ENCODE data around the gene DHX16. TPM values are rescaled to one million over a fixed set of nuclear protein-coding genes. Genes with fewer than 3 reads are reported as not detected.

The DHX16 gene
- polyA plus RNA-seq, 3 donors = 43.5 to 46.2 (median 45.6) TPM

DNA sequence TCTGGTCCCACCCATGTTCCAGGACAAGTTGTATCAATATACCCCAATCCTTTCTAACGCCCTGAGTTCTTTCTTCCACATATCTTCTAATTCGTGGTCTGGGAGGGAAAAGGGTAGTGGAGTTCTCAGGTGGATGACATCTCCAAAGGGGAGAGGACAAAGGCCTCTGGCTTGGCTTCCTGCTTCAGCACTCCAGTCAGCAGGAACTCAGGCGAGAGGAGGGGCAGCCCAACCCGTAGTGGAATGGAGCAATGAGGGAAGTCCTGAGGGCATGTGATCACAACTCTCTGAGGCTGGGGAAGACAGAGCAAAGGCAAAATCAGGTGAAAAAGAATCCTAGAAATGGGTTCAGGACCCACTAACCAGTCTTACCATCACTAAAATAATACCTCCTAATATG lies 27.5 kb upstream of the DHX16 start:
- no peak for DNase-seq (ENCODE audit: low read depth in 3 of 3, low spot score in 2 of 3)

DNA sequence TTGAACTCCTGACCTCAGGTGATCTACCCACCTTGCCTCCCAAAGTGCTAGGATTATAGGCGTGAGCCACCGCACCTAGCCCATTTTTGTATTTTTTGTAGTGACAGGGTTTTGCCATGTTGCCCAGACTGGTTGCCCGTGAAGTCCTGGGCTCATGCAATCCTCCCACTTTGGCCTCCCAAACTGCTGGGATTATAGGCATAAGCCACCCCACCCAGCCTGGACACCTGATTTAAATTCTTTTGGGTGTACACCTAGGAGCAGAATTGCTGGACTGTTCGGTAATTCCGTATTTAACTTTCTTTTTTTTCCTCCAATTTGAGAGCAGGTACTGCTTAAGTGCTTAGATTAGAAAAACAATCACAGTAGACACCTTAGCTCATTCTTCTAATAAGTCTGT lies 23.6 kb upstream of the DHX16 start:
- no peak for DNase-seq (ENCODE audit: low read depth in 3 of 3, low spot score in 2 of 3)

GRCh38 chr6:30691208-30691847 lies 18.5 kb upstream of the DHX16 start:
- DNase-seq (ENCODE audit: low read depth in 3 of 3, low spot score in 2 of 3) = no peak

GRCh38 chr6:30690403-30691207 lies 17.8 kb upstream of the DHX16 start, which contains the start of gene NRM:
TSS of gene NRM (minus strand) at chr6:30690984. CDS start at chr6:30690974, 10 bp downstream.
- DNase-seq (ENCODE audit: low read depth in 3 of 3, low spot score in 2 of 3) = peak; percentile 80 to 84 (median 82)

DNA sequence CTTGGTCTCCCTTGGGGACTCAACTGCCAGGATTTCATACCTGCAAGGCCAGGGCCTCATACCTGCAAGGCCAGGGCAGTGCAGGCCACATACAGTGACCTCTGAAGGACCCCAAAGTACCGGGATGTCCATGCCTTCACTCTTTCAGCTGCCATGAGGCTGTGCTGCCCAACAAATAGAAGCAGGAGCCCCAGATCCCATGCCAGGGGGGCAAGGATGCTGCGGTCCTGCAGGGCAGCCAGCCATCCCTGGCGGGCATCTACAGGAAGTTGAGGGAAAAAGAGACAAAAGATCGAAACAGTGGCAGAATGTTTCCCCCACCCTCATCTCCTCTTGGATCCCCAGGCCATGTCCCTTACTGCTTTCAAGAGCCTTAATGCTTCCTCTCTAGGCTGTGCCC lies 17.2 kb upstream of the DHX16 start:
- no peak for DNase-seq (ENCODE audit: low read depth in 3 of 3, low spot score in 2 of 3)

DNA sequence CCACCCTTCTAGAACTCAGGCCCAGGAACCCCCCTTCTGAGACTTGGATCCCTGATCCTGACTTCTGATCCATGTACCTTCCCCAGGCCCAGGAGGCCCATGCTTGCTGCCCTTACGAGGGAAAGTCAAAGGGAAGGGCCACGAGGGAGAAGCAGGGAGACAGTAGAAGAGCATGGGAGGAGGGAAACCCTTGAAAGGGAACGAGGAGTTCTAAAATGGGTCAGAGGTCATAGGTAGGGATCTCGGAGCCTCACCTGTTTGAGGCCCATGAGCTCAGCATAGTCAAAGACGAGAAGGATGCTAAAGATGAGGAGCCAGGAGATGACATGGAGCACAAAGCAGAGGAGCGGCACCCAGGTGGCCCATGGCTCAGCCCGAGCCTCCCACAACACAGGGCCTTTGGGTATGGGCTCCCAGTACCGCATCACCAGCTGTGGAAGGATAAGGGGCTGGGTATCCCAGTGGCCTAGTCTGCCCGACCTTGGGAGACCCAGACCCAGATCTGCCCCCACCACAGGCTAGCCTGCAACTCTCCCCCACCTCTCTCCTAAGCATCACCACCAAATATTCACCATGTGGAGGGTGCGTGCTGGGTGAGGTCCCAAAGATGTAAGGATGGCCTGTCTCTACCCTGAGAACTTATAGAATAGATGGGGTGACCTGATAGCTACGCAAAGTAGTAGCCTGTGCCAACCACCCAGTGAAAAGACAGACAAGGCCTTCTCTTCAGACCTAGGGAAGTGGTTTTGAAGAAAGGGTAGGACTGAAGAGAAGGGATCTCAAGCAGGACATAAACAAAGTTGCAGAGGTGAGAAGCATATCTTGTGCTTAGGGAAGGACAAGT lies 16.4 kb upstream of the DHX16 start:
- DNase-seq (ENCODE audit: low read depth in 3 of 3, low spot score in 2 of 3) = no peak

- no peak for DNase-seq (ENCODE audit: low read depth in 3 of 3, low spot score in 2 of 3)
Measured at GRCh38 chr6:30688569-30688968, 15.8 kb upstream of the DHX16 start.

DNA sequence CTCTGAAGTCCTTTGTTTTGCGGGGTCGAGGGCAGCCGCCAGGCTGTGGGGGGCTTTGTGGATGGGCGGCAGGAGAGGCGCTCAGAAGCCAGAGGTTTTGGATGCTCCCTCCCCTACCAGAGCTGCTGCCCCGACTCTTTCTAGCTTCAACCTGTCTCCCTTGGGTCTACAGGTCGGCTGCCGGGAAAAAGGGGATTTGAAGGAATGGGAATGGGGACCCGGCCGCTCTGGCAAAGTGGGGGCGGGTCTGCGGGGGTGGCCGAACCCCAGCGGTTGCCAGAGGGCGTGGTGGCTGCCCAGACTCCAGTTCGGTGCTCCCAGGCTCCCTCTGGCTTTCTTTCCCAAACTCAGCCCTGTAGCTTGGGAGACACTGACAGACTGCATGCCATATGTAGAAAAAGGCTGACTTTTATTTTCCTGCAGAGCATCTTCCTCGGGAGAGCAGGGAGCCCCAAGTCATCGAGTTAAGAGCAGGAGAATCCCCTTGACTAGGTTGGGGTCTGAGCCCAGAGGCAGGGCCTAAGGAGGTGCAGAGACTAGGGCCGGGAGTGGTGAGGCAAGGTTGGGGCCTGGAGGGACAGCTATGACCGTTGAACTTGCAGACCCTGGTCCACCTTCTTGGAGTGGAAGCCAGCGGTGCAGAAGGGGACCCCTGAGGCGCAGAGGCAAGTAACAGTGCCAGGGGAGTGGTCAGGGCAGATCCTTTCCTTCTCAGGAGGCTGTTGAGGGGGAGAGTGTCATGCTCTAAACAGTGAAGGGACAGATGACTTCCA lies 15.0 kb upstream of the DHX16 start:
- no peak for DNase-seq (ENCODE audit: low read depth in 3 of 3, low spot score in 2 of 3)

- DNase-seq (ENCODE audit: low read depth in 3 of 3, low spot score in 2 of 3) = peak; percentile 65 to 80 (median 79)
Measured at GRCh38 chr6:30686908-30687658, 14.3 kb upstream of the DHX16 start.

- DNase-seq (ENCODE audit: low read depth in 3 of 3, low spot score in 2 of 3) = no peak
Measured at GRCh38 chr6:30686009-30686907, 13.5 kb upstream of the DHX16 start, which contains the start of gene PPP1R18. TSS of gene PPP1R18 (minus strand) at chr6:30686645. CDS start at chr6:30686018, 627 bp downstream.

DNA sequence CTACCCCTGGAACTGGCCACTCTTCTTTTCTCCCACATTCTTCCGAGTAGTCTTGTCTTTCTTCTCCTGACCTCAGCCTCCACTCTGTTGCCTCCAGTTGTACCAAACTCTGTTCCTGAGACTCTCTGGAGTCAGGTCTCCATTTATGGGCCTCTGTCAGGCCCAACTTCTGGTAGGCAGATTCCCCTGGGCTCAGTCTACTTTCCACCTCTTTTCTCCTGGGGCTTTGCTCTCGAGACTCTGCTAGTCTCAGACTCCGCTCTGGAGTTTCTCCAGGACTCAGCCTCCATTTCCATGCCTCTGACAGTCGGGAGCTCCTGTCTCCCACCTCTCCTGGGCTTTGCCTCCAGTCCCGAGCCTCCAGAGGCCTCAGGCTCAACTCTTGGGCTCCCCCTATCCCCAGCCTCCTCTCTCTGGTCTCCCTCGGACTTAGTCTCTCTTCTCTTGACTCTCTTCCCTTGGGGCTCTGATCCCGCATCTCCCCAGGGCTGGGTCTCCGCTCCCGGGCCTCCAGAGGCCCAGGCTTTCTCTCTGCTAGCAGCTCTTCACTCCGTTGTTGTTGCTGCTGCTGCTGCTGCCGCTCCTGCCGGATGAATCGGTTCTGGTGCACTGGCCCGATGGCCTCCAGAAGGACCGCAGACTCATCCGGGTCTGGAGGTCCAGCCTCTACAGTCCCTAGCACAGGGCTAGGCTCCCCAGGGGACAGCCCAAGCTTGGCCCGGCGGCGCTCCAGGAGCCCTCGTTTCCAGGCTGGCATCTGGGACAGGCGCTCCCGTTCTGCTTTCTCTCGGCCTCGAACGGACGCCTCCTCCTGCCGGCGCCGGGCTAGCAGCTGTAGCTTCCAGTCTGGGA lies 12.6 kb upstream of the DHX16 start:
- no peak for DNase-seq (ENCODE audit: low read depth in 3 of 3, low spot score in 2 of 3)

GRCh38 chr6:30684386-30685156 lies 11.8 kb upstream of the DHX16 start:
- DNase-seq (ENCODE audit: low read depth in 3 of 3, low spot score in 2 of 3) = no peak

- DNase-seq (ENCODE audit: low read depth in 3 of 3, low spot score in 2 of 3) = no peak
Measured at GRCh38 chr6:30683980-30684338, 11.2 kb upstream of the DHX16 start.

DNA sequence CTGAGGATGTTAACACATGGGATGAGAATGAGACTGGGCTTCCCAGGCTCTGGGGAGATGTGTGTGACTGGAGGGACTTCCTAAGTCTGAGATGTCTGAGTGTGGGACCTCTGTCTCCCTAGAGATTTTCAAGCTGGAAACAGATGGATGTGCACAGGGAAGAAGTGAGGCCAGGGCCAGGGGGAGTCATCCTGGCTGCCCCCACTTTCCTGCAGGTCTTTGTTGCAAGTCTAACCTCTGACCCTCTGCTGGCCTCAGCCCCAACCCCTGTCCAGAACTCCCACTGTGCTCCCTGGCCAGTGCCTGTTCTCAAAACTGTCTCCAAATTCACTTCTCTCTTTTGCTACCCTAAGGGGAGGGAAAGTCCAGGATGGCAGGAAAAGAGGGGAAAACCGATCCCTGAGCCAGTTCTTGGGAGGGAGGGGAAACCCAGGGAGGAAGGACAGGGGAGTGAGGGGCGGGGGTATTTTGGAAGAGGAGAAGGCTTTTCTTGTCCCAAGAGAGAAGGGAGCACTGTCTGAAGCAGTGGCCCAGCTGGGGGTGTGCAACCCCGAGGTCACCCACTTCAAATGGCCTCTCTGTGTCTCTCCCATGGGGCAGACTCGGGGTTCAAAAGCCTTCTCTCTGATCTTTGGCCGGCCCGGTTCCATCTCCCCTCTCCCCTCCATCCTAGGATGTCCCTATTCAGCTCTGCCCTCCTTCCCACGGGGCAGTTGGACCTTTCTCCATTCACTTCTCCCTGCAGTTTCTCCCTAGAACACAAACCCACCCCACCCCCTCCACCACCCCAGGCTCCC lies 10.6 kb upstream of the DHX16 start:
- no peak for DNase-seq (ENCODE audit: low read depth in 3 of 3, low spot score in 2 of 3)

- DNase-seq (ENCODE audit: low read depth in 3 of 3, low spot score in 2 of 3) = no peak
Measured at GRCh38 chr6:30682143-30683117, 9.6 kb upstream of the DHX16 start.

Measured in right renal cortex interstitium (tissue), 3 donors.